Measurements from ENCODE around the gene CDC37L1. TPM values are rescaled to one million over a fixed set of nuclear protein-coding genes. Genes with fewer than 3 reads are reported as not detected.

Gene CDC37L1
- total and polyA plus RNA-seq, 7 experiments from 2014 or later = 13.4 to 28.0 (median 21.9) TPM

DNA sequence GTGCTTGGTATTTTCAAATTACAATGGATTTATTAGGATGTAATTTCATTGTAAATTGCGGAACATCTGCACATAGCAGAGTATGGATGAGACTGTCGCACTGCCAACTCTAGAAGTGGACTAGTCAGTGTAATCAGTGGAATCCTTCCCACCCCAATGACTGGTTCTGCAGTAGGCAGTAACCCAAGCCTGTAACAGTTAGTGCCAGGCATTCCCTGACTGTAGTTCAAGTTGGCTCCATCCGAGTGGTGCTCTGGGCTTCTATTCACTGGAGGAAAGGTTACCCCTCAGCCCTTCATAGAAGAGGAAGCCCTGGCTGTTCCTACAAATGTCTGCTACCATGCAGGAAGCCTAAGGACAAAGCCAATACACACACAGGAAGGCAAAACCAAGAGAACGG, 38.4 kb downstream of the CDC37L1 start:
- Histone ChIP-seq H3K27ac (ENCODE audit: low read depth, low read length) (no peak overlapping the region), H3K9me3 (ENCODE audit: control insufficient read depth in 2 of 3, low read length in 3 of 3) (no peaks in the 10 kb centered on the region), H3K36me3 (ENCODE audit: control insufficient read depth in 2 of 3, insufficient read depth in 3 of 3, low read length in 3 of 3) (peaks cover 0 to 63% (median 15%) of the 10 kb centered on the region in 3 experiments), H3K4me1 (ENCODE audit: control insufficient read depth in 2 of 2, insufficient read depth in 2 of 2, low read length in 2 of 2) (no peaks in the 10 kb centered on the region), H3K4me3 (ENCODE audit: low read length) (no peak overlapping the region), H3K27me3 (ENCODE audit: control insufficient read depth in 2 of 2, insufficient read depth in 2 of 2, low read length in 2 of 2) (no peaks in the 10 kb centered on the region)
- Mint-ChIP-seq H3K27ac (peak overlapping the region in 1 of 9 donors; percentile 53), H3K4me1 (no peaks in the 10 kb centered on the region), H3K9me3 (peaks cover 0 to 5% (median 0%) of the 10 kb centered on the region in 11 donors), H3K36me3 (peaks cover 4 to 43% (median 27%) of the 10 kb centered on the region in 5 donors), H3K4me3 (no peak overlapping the region), H3K27me3 (no peaks in the 10 kb centered on the region)
- no peak for ATAC-seq
- ChIA-PET POLR2A (interaction anchor here (1.4 kb wide), 1 partner anchor 17 kb away, joined by 3 read pairs; no protein-coding TSS in a partner anchor), CTCF (no interaction called here)
- intact Hi-C loops (cut with micrococcal nuclease) = no loop called here
- no peak for DNase-seq

DNA sequence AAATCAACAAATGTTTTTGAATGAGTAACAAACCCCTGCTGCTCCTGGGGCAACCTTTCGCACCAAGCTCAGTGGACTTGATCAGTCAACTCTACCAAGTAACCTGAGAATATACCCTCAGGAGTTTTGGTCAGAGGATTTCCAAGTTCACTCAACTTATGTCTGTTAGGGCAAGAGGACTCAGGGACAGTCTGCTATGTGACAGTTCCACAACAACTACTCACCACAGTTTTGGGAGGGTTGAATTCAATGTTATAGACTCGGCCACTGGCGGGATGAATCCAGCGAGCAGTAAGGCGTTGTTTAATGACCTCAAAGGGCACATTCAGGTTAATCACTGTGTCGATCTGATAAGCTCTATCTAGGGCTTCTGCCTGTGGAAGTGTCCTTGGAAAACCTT, 39.5 kb downstream of the CDC37L1 start:
- H3K27me3 ChIP-seq (ENCODE audit: control insufficient read depth in 2 of 2, insufficient read depth in 2 of 2, low read length in 2 of 2) = no peaks in the 10 kb centered on the region
- intact Hi-C loops (cut with micrococcal nuclease) = no loop called here
- H3K27me3 Mint-ChIP-seq = no peaks in the 10 kb centered on the region
- no peaks in the 10 kb centered on the region for H3K4me1 ChIP-seq (ENCODE audit: control insufficient read depth in 2 of 2, insufficient read depth in 2 of 2, low read length in 2 of 2)
- H3K4me3 Mint-ChIP-seq = no peak overlapping the region
- peaks cover 0 to 2% (median 0%) of the 10 kb centered on the region in 11 donors for H3K9me3 Mint-ChIP-seq
- no peak overlapping the region for H3K27ac ChIP-seq (ENCODE audit: low read depth, low read length)
- DNase-seq (no peak), ATAC-seq (no peak)
- peaks cover 0 to 60% (median 15%) of the 10 kb centered on the region in 3 experiments for H3K36me3 ChIP-seq (ENCODE audit: control insufficient read depth in 2 of 3, insufficient read depth in 3 of 3, low read length in 3 of 3)
- H3K27ac Mint-ChIP-seq = peak overlapping the region in 1 of 9 donors; percentile 40
- H3K36me3 Mint-ChIP-seq = peaks cover 0 to 43% (median 26%) of the 10 kb centered on the region in 5 donors
- no peak overlapping the region for H3K4me3 ChIP-seq (ENCODE audit: low read length)
- ChIA-PET POLR2A (interaction anchor here (1.0 to 1.4 kb wide), 2 partner anchors 18 to 21 kb away, joined by 3 read pairs; no protein-coding TSS in a partner anchor), CTCF (no interaction called here)
- peaks cover 0 to 3% (median 0%) of the 10 kb centered on the region in 7 donors for H3K4me1 Mint-ChIP-seq
- no peaks in the 10 kb centered on the region for H3K9me3 ChIP-seq (ENCODE audit: control insufficient read depth in 2 of 3, low read length in 3 of 3)

DNA sequence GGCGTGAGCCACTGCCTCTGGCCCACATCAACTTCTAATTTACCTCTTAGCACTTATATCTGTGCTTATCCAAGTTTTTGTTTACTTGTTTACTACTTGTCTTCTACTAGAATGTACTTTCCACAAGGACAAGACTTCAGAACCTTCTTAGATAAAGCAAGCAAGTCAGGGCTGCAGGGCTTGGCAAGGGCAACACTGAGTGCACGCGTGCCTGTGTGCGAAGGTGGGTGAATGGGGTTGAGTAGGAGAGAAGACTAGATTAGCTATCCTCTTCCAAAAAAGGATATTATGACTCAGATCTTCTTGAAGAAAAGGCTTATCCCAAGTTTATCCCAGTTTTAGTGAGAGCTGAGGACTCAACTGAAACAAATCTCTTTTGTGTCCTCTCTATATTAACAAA, 42.4 kb downstream of the CDC37L1 start:
- H3K36me3 Mint-ChIP-seq = peaks cover 0 to 45% (median 23%) of the 10 kb centered on the region in 5 donors
- Histone ChIP-seq H3K27ac (ENCODE audit: low read depth, low read length) (no peak overlapping the region), H3K4me3 (ENCODE audit: low read length) (no peak overlapping the region), H3K36me3 (ENCODE audit: control insufficient read depth in 2 of 3, insufficient read depth in 3 of 3, low read length in 3 of 3) (peaks cover 0 to 41% (median 15%) of the 10 kb centered on the region in 3 experiments), H3K9me3 (ENCODE audit: control insufficient read depth in 2 of 3, low read length in 3 of 3) (no peaks in the 10 kb centered on the region), H3K4me1 (ENCODE audit: control insufficient read depth in 2 of 2, insufficient read depth in 2 of 2, low read length in 2 of 2) (no peaks in the 10 kb centered on the region), H3K27me3 (ENCODE audit: control insufficient read depth in 2 of 2, insufficient read depth in 2 of 2, low read length in 2 of 2) (no peaks in the 10 kb centered on the region)
- ATAC-seq (no peak), DNase-seq (no peak)
- H3K27me3 Mint-ChIP-seq = no peaks in the 10 kb centered on the region
- ChIA-PET POLR2A (interaction anchor here (0.5 kb wide), 1 partner anchor 758 kb away, joined by 3 read pairs; no protein-coding TSS in a partner anchor), CTCF (no interaction called here)
- intact Hi-C loops (cut with micrococcal nuclease) = loop anchor here in 1 of 2 donors (2.0 kb wide), 1 partner anchor 15 kb away; no protein-coding TSS in a partner anchor
- H3K4me3 Mint-ChIP-seq = no peak overlapping the region
- peak overlapping the region in 1 of 9 donors; percentile 28 for H3K27ac Mint-ChIP-seq
- H3K4me1 Mint-ChIP-seq = peaks cover 0 to 21% (median 8%) of the 10 kb centered on the region in 7 donors
- no peaks in the 10 kb centered on the region for H3K9me3 Mint-ChIP-seq

DNA sequence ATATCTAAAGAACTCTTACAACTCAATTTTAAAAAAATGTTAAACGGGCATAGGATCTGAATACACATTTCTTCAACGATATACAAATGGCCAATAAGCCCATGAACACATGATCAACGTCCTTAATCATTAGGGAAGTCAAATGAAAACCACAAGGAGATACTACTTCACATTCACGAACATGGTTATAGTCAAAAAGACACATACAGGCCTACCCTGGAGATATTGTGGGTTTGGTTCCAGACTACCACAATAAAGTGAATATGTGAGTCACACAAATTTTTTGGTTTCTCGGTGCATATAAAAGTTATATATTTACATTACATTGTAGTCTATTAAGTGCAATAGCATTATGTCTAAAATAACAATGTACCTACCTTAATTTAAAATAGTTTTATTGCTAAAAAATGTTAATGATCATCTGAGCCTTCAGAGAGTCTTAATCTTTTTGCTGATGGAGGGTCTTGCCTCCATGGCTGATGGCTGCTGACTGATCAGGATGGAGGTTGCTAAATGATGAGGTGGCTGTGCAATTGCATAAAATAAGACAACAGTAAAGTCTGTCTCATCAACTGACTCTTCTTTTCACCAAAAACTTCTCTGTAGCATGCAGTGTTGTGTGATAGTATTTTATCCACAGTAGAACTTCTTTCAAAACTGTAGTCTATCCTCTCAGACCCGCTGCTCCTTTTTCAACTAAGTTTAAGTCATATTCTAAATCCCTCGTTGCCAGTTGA, 46.5 kb downstream of the CDC37L1 start:
- Histone ChIP-seq H3K36me3 (ENCODE audit: control insufficient read depth in 2 of 3, insufficient read depth in 3 of 3, low read length in 3 of 3) (peaks cover 0 to 12% (median 0%) of the 10 kb centered on the region in 3 experiments), H3K27me3 (ENCODE audit: control insufficient read depth in 2 of 2, insufficient read depth in 2 of 2, low read length in 2 of 2) (no peaks in the 10 kb centered on the region), H3K27ac (ENCODE audit: low read depth, low read length) (no peak overlapping the region), H3K4me3 (ENCODE audit: low read length) (no peak overlapping the region), H3K9me3 (ENCODE audit: control insufficient read depth in 2 of 3, low read length in 3 of 3) (no peaks in the 10 kb centered on the region), H3K4me1 (ENCODE audit: control insufficient read depth in 2 of 2, insufficient read depth in 2 of 2, low read length in 2 of 2) (no peaks in the 10 kb centered on the region)
- Mint-ChIP-seq H3K36me3 (peaks cover 0 to 31% (median 14%) of the 10 kb centered on the region in 5 donors), H3K27me3 (no peaks in the 10 kb centered on the region), H3K4me1 (peaks cover 3 to 35% (median 25%) of the 10 kb centered on the region in 7 donors), H3K9me3 (no peaks in the 10 kb centered on the region), H3K4me3 (no peak overlapping the region), H3K27ac (peak overlapping the region in 2 of 9 donors; percentile 43 to 62)
- CTCF ChIA-PET = no interaction called here
- no peak for ATAC-seq
- DNase-seq = no peak
- intact Hi-C loops (cut with micrococcal nuclease) = loop anchor here in 1 of 2 donors (2.0 kb wide), 1 partner anchor 15 kb away; the partner anchor contains the start of gene AK3
- POLR2A ChIA-PET = no interaction called here

DNA sequence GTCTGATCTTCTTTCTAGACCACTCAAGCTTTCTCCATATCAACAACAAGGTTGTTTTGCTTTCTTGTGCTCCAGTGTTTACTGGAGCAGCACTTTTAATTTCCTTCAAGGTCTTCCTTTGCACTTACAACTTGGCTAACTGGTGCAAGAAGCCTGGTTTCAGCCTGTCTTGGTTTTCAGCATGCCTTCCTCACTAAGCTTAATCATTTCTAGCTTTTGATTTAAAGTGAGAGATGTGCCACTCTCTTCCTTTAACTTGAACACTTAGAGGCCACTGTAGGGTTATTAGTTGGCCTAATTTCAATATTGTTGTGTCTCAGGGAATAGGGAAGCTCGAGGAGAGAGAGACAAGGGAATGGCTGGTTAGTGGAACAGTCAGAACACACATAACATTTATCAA, 48.2 kb downstream of the CDC37L1 start:
- Mint-ChIP-seq H3K36me3 (peaks cover 0 to 30% (median 10%) of the 10 kb centered on the region in 5 donors), H3K4me3 (no peak overlapping the region), H3K9me3 (no peaks in the 10 kb centered on the region), H3K27ac (no peak overlapping the region), H3K27me3 (no peaks in the 10 kb centered on the region), H3K4me1 (peaks cover 5 to 46% (median 35%) of the 10 kb centered on the region in 7 donors)
- ATAC-seq (no peak), DNase-seq (no peak)
- Histone ChIP-seq H3K36me3 (ENCODE audit: control insufficient read depth in 2 of 3, insufficient read depth in 3 of 3, low read length in 3 of 3) (peaks cover 0 to under 1% (median 0%) of the 10 kb centered on the region in 3 experiments), H3K9me3 (ENCODE audit: control insufficient read depth in 2 of 3, low read length in 3 of 3) (no peaks in the 10 kb centered on the region), H3K27me3 (ENCODE audit: control insufficient read depth in 2 of 2, insufficient read depth in 2 of 2, low read length in 2 of 2) (no peaks in the 10 kb centered on the region), H3K4me1 (ENCODE audit: control insufficient read depth in 2 of 2, insufficient read depth in 2 of 2, low read length in 2 of 2) (no peaks in the 10 kb centered on the region), H3K4me3 (ENCODE audit: low read length) (no peak overlapping the region), H3K27ac (ENCODE audit: low read depth, low read length) (no peak overlapping the region)
- intact Hi-C loops (cut with micrococcal nuclease) = no loop called here
- POLR2A ChIA-PET = interaction anchor here (1.0 kb wide), 1 partner anchor 21 kb away, joined by 3 read pairs; no protein-coding TSS in a partner anchor
- CTCF ChIA-PET = interaction anchor here (0.8 kb wide), 1 partner anchor 10 kb away, joined by 3 read pairs; no protein-coding TSS in a partner anchor

DNA sequence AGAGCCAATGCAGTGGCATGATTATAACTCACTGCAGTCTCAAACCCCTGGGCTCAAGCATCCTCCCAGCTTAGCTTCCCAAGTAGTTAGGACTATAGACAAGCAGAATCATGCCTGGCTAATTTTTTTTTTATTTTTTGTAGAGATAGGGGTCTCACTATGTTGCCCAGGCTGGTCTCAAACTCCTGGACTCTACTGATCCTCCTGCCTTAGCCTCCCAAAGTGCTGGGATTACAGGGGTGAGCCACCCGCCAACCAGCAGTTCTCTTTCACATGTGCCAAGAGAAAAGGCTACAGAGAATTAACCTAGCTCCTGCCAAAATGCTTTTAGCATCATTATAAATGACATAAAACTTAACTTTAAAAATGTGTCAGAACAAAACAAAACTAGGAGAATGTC, 53.5 kb downstream of the CDC37L1 start:
- H3K4me3 Mint-ChIP-seq = peak overlapping the region in 1 of 10 donors; percentile 34
- Histone ChIP-seq H3K4me3 (ENCODE audit: low read length) (no peak overlapping the region), H3K27ac (ENCODE audit: low read depth, low read length) (no peak overlapping the region), H3K27me3 (ENCODE audit: control insufficient read depth in 2 of 2, insufficient read depth in 2 of 2, low read length in 2 of 2) (no peaks in the 10 kb centered on the region), H3K9me3 (ENCODE audit: control insufficient read depth in 2 of 3, low read length in 3 of 3) (no peaks in the 10 kb centered on the region), H3K36me3 (ENCODE audit: control insufficient read depth in 2 of 3, insufficient read depth in 3 of 3, low read length in 3 of 3) (no peaks in the 10 kb centered on the region), H3K4me1 (ENCODE audit: control insufficient read depth in 2 of 2, insufficient read depth in 2 of 2, low read length in 2 of 2) (no peaks in the 10 kb centered on the region)
- ATAC-seq (no peak), DNase-seq (no peak)
- CTCF ChIA-PET = no interaction called here
- peak overlapping the region in 1 of 9 donors; percentile 78 for H3K27ac Mint-ChIP-seq
- no peaks in the 10 kb centered on the region for H3K9me3 Mint-ChIP-seq
- peaks cover 24 to 59% (median 50%) of the 10 kb centered on the region in 7 donors for H3K4me1 Mint-ChIP-seq
- POLR2A ChIA-PET = no interaction called here
- peaks cover 0 to 18% (median 8%) of the 10 kb centered on the region in 5 donors for H3K36me3 Mint-ChIP-seq
- H3K27me3 Mint-ChIP-seq = no peaks in the 10 kb centered on the region
- intact Hi-C loops (cut with micrococcal nuclease) = loop anchor here in 1 of 2 donors (2.0 kb wide), 1 partner anchor 20 kb away; no protein-coding TSS in a partner anchor
